NCI-H1694 (cell line): Measurements from ENCODE around the gene DNM2.

Source experiments
- DNase-seq: peaks from one replicate; lab custom pipeline; 2025; lab: John Stamatoyannopoulos, UW

Gene DNM2

DNA sequence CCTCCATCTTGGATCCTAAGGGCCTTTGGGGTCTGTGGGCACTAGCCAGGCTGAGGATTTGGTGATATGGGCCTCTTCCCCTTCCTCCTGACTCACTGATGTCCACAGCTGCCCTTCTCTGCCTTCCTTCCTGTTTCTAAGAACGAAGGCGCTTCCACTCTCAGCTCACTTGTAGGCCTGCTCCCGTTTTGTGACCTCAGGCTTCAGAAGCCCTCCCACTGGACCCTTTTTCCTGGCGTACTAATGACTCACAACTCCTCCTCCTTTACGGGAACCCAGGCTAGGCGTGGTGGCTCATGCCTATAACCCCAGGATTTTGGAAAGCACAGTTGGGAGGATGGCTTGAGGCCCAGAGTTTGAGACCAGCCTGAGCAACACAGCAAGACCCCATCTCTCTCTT lies 62.5 kb downstream of the DNM2 start:
- DNase-seq: no peak

DNA sequence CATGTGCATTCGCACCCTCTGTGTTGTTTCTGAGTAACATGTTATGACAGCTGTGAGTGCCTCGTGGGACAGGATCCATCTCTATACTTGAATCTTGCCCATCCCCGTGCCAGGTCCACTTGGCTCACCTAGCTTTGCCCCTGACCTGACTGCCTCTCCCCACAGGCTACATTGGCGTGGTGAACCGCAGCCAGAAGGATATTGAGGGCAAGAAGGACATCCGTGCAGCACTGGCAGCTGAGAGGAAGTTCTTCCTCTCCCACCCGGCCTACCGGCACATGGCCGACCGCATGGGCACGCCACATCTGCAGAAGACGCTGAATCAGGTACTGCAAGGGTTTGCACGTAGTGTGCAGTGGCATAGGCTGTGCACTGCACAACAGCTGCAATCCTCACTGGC lies 64.9 kb downstream of the DNM2 start:
- no peak for DNase-seq

DNA sequence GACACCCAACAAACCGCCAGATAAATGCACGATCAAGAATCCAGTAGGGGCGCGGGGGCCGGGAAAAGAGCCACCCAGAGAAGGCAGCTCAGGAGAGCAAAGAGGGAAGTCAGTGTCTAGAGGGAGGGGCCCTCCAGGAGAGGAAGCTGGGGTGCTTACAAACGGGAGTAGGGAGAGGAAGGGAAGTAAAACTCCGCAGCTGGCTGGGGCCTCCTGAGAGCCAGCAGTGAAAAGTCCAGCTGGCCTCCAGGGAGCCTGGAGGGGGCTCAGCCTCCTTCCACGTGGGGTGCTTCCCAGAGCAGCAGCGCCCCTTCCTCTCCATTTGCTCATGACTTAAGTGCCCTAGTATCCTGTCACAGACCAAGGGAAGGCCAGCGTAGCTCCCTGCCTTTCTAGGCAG lies 66.4 kb downstream of the DNM2 start:
- DNase-seq: no peak

DNA sequence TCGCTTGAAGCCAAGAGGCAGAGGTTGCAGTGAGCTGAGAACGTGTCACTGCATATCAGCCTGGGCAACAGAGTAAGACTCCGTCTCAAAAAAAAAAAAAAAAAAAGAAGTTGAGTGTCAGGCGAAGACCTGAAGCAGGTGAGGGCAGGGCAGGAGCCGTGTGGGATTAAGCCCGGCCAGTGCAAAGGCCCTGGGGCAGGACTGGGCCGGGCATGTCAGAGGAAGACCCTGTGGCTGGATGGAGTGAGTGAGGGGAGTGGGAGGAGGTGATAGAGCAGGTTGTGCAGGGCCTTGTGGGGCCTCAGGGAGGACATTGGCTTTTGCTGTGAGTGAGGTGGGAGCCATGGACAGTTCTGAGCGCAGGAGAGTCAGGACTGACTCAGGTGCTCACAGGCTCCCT lies 70.3 kb downstream of the DNM2 start:
- no peak for DNase-seq

DNA sequence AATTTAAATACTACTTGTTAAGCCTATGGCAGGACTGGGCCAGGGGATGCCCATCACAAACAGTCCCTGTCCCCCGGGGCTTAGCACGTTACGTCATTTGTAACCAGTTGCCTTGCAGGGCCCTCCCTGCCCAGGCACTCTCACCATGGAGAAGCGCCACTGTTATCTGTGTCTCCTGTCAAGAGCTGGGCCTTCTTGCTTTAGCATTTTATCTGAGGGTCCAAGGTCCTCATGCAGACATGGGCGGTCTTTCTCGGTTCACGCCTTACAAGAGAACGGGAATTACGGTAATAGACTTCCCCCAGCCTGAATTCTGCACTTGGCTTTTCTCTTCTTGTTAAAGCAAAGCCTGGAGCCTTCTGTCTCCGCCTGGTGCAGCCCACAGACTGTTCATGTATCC lies 72.0 kb downstream of the DNM2 start:
- DNase-seq: no peak

DNA sequence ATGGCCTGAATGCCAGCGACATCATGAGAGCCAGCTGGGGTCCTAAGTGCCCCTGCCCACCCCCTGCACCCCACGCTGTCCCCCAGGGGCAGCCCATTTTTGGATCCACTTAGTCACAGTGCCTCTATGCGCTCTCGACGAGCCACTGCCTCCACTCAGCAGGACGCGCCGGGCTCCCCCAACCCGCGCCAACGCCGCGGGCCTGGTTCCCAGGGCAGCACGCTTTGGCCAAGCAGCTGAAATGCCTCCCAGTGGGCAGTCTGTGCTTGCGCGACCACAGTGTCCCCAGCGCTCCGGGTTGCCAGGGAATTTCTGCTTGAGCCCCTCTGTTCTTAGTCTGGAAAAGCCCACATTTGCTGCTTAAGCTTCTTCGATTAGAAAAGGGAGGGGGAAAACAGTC lies 78.8 kb downstream of the DNM2 start:
- DNase-seq: no peak

DNA sequence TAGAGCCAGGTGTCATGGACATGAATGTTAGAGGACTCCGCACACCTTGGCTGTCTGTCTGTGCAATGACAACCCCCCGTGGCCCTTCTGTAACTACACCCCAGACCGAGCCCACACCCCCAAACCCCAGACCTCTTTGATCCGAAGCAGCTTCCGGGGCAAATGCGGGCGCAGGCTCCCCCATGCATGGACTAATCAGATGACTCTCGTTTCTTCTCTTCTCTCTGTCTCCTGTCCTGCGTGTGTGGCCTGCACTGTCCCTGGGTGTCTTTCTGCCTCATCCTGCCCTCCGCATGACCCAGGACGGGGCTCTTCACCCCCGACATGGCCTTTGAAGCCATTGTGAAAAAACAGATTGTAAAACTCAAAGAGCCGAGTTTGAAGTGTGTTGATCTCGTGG lies 79.2 kb downstream of the DNM2 start:
- DNase-seq: no peak

DNA sequence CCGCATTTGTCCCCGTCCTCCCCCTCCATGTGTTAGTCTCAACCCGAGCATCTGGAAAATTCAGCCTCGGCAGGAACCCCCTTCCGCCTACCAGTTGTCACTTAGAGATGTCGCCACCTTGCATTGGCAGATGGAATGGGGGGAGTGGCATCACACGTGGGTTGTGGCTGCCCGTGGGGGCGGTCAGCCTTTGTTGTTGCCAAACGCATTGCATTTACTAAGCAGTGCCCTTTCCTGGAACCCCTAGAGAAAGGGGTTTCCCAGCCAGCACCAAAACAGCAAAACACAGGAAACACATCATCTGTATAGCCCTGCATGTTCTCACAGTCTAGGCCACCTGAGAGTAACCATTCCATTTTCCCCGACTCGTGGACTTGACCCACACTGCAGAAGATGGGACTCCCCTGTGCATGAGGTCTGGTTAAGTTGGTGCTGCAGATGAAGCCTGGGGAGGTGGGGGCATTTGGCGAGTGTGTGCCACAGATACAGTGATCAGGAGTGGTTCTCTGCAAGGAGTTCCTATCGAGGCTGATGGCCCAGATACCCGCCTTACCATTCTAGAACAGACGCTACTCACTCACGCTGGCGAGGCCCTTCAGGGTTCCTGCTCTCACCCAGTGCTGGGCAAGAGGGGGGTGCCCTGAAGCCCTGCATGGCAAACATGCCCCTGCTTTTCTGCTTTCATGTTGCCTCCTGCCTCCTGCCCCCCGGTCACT lies 79.8 kb downstream of the DNM2 start:
- DNase-seq: no peak

DNA sequence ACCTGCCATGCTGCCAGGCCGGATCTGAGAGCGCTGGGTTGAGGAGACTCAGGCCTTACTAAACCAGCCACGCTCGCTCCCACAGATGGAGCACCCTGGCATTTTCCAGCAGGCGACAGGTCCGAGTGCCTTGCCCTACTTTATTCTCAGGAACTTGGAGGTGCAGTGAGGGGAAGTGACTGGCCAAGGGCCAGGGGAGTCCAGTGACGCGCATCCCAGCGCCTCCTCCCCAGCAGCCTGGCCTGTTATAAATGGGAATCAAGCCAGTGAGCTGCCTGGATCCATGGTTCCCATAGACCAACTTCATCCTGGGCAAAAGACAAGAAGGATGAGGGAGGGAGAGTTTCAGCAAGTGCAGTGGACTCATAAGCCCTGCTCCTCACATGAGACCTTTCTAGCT lies 82.6 kb downstream of the DNM2 start:
- no peak for DNase-seq

DNA sequence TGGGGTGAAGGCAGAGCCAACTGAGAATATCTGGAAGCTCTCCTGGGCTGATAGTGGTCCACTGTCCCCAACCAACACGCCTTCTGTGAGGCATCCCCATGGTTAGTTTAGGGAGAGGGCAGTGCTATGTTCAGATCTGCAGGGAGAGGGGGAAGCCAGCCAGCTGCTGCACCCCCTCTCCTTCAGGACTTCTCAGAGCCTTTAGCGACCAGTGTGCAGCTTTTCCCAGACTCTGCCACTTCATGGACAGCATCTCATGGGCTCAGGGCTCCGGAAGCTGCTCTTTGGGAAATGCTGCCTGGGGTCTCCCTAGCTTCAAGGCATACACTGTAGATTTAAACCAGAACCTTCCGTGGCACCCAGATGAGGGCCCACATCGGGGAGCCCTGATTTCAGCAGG lies 84.6 kb downstream of the DNM2 start:
- DNase-seq: no peak

DNA sequence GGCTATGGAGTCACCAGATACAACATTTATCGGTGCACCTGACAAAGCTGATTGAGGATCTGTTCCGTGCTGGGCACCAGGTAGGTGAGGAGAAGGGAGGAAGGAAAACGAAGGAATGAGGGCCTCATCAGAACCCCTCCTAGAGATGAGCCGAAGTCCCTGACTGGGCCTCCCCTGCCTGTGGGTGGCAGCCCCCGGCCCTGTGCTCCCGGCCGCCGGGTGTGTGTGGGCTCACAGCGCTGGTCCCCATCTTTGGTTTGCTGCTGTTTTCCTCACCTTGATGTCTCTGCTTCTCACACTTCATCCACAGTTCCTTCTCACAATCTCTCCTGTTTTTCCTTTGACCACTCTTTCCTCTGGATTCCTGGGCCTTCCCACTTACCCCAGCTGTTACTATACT lies 85.4 kb downstream of the DNM2 start:
- DNase-seq: no peak

DNA sequence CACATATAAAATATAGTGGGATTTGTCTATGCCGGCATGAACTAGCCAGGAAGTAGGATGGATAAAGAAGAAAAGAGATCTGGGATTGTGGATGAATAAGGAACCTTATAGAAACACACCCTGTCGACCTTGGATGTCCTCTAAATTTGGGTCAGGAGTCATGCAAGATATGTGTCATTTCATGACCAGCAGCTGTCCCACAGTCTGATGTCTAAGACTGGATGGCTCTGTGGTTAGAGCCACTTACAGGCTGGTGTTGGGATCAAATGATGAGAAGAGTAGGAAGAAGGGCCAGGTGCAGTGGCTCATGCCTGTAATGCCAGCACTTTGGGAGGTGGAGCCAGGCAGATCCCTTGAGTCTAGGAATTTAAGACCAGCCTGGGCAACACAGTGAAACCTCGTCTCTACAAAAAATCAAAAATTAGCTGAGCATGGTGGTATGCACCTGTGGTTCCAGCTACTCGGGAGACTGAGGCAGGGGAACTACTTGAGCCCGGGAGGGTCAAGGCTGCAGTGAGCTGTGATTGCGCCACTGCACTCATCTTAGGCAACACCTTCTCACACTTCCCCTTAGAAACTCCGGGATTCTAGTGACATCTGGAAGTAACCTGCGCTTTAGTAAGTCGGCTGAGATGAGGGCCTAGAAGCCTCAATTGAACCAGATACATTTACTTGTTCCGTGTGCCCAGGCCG lies 87.3 kb downstream of the DNM2 start:
- DNase-seq: no peak

DNA sequence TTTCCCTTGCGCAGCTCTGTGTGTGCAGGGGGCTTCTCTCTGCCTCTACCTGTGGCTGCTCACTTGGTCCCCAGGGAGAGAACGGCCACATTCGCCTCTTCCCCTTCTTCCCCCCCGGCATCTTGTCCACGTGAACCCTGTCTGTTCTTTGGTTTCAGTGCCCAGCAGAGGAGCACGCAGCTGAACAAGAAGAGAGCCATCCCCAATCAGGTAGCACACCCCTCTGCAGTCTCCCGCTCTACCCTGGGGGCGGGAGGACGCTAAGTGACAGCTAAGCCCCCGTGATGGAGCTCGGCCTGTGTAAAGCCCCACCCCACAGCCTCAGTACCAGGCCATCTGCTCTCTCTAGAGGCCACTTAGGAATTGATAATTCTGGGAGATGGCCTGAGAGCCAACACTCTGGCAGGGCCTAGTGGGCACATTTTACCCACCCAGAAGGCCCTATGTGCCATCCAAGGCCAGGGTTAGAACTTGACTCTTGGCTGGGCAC lies 87.9 kb downstream of the DNM2 start:
- DNase-seq: no peak

DNA sequence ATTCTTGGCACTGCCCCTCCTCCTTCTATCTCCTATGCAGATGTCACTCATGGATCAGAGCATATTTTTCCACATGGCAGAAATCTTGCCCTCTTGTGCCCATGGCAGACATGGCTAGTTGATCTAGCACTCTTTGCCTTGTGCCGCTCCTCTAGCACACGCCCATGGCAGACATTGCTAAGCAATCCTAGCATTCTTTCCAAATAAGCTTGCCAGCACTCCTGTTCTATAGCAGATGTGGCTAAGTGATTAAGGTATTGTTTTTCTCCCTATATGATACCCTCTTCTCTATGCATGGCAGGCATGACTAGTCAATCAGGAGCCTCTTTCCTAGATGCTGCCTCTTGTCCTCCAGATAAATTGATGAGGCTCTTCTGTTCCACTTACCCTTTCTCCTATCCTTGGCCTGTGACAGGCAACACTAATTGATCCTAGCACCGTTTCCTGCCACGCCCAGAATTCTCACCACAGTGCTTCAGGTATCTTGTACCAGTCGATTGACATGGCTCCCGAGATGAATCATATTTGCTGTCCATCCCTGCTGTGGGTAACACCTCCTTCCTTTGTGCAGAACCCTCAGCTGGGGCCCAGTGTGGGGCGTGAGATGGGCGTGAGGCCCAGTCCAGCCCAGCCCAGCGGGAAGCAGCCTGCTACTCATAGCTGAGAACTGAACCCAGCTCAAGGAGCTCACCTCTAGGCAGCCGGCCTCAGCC lies 91.2 kb downstream of the DNM2 start:
- no peak for DNase-seq

DNA sequence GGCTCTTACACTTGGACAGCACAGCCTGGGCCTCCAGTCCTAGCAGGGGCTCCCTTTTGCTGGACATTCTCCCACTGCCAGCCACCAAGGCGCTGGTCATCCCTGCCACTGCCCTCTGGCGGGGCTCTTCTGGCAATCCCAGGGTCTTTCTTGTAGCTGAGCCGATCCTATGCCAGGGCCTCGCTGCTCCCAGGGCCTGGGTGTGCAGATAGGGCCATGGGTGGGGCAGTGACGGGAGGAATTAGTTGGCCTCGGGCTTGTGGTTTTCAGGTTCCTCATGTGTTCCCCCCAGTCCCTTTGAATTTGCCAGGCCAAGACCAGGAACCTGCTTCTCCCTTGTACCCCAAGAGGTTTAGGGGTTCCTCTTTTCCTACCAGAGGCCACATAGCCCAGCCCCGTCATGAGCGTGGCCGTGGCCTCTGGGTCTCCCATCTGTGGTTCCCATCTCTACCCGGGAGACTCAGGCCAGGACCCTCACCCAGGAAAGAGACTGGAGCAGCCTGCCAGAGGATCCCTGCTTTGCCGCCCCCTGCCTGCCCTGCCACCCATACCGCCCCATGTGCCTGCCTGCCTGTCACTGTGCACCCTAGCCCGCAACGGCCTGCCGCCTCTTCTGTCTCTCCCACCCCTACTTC lies 91.9 kb downstream of the DNM2 start:
- no peak for DNase-seq

DNA sequence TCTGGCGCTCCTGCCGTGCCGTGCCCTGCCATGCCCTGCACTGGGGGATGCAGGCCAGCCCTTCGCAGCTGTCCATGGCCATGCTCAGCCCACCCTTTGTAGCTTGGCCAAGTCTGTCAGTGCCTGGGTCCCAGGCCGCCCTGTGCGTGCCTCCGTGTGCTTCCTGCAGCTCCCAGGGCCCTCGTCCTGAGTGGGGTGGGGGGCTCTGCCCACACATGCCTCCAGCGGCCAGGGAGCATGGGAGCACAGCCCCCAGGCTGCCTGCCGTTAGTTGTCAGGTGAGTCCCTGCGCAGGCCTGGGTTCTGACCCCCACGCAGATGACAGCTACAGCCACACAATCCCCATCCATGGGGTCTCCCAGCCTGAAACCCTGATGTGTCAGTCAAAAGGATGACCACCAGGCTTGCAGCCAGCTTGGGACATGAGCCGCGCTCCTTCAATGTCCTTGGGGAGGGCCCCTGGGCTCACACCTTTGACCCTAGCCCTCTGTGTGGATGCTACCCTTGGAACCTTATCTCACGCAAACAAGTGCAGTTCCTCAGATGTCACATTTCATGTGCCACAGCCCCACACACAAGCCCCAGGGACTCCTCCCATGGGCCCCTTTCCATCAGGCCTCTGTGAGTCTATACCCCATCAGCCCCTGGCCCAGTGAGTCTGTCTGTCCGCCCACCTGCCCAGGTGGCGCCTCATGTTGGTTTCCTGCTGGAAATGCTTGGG lies 93.7 kb downstream of the DNM2 start:
- no peak for DNase-seq

DNA sequence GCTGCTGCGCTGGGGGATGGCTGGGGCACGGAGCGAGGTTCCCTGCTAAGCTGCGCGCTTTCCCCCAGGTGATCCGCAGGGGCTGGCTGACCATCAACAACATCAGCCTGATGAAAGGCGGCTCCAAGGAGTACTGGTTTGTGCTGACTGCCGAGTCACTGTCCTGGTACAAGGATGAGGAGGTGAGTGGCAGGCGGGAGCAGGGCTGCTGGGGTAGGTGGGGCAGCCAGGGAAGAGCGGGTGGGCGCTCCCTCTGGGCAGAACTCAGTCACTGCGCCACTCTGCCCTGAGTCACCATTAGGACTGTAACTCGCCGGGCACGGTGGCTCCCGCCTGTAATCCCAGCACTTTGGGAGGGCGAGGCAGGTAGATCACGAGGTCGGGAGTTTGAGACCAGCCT lies 94.3 kb downstream of the DNM2 start:
- no peak for DNase-seq

DNA sequence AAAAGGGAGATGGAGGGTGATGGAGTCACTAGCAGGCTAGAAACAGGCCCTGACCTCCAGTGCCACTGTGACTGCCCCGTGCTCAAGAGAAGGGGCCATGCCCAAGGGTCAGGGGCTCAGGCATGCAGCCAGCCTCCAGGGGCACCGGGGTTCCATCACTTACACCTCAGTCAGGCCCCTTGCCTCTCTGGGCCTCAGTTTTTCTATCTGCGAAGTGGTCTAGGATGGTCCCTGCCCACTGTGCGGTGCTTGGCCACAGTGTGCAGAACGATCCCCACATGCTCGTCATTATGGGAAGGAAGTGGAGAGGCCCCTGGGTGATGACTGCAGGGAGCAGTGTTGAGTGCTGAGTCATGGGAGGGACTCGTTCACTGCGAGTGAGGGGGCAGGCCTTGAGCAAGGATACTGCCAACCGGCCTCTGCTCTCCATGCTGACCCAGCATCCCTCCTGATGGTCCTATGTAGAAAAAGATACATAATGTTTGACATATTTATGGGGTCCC lies 95.1 kb downstream of the DNM2 start:
- DNase-seq: no peak

DNA sequence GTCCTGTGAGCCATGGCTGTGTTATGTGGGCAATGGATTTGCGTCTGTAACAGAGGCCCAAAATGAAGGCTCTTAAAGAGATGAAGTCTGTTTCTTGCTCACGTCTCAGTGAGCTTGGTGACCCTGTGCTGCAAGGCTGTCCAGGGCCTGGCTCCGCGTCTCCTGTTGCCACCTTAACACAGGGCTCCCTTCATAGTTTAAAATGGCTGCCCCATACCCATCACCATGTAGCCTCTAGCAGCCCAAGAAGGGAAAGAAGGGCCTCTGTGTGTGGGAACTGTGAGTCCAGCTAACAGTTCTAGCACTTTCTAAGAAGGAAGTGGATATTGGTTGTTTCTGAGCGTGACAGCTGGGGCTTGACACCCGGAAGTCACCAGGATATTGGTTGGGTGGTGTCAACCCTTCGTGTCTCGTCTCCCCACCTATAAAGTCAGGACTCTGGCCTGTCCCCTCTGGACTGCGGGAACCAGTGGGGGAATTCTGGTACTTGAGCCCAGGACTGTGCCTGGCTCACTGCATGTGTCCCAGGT lies 97.2 kb downstream of the DNM2 start:
- no peak for DNase-seq

DNA sequence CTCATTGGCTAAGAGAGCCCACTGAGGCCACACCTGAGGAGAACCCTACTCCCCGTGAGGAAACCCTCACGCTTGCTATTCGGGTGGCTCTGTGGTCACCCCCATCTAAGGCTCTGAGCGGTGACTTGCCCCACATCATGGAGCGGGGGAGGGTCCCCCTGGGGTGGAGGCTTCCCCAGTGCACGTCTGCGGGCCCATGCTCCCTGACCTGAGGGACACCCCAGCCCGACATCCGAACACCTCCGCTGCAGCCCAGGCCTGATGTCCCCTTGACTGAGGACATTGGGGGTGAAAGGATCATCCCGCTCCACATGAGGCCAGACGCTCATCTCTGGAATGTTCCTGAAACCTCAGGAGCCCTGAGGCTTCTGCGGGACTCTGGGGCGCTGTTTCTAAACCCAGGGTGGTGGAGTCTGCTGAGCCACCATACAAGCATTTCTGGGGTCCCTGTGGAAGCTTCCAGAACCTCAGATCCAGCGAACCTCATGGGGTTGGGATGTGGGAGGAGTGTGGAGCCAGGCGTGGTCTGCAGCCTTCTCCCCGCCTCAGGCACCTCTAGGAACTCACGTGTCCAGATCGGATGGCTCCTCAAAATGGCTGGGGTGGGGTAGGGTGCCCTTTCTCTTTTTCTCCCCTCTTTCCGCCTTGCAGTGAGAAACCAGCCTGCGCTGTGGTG lies 98.2 kb downstream of the DNM2 start:
- no peak for DNase-seq

DNA sequence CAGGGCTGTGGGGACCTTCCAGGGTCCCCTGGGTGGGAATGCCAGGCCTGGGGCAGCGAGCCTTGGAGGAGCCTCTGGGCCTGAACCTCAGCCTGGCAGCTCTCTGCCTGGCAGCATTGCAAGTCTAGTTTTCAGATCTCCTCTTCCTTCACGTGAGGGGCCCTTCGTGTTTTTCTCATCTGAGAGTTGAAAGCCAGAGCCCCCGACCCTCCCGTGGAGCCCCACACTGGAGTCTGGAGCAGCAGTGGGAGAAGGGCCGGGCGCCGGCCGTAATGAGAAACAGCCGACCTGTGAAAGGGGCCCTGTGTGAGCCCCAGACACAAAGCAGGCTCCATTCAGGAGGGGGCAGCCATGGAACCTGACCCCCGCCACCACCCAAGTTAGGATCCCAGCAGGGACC lies 98.8 kb downstream of the DNM2 start:
- DNase-seq: no peak
